Measurements from ENCODE around the gene DLL3.

DLL3 gene

DNA sequence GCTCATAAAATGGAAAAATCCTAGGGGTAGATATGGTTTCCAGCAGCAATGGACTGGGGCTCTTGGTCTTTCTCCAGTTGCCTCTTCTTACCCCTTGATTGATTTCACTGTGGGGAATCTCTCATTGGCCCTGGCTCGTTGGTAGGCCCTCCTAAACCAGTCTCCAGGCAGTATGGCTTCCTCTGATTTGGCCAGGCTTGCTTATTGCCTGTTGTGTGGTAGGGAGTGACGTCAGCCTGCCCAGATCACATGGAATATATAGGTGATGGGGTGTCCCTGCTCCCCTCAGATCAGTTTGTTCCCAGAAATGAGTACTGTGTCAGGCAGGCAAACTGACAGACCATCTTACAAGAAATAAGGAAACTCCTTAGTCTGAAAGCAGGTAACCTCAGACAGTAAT lies 10.5 kb downstream of the DLL3 start:
- DNase-seq = no peak
- in situ Hi-C loops (cut with MboI; ENCODE audit: low pct_unique_long_range_greater_than_20kb, low sequenced_read_pairs) = no loop called here

GRCh38 chr19:39512988-39513387 lies 14.2 kb downstream of the DLL3 start:
- in situ Hi-C loops (cut with MboI; ENCODE audit: low pct_unique_long_range_greater_than_20kb, low sequenced_read_pairs) = no loop called here
- DNase-seq = no peak

DNA sequence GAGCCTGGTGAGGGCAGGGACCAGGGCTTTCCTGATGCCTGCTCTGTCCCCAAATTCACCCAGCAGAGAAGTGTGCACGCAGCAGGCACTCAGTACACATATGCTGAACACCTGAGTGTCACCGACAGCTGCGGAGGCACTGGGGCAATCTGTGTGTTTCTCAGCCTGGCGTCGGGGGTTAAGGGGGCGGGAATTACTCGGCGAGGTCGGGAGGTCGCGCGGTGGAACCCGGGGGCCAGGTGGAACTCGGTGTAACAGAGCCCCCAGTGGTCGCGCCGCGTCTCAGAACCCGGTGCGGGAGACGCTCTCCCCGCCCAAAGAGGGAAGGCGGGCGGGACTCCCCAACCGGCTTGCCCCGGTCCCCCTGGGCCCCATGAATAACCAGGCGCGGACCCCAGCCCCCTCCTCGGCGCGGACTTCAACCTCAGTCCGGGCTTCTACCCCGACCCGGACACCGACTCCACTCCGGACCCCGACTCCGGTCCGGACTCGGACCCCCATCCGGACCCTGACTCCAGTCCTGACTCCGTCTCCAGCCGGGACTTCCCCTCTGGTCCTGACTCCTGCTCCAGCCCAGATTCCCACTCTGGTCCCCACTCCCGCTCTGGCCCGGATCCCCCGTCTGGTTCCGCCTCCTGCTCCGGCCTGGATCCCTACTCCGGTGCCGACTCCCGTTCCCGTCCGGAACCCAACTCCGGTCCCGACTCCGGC lies 16.2 kb downstream of the DLL3 start, which contains the start of gene SELENOV:
Gene SELENOV, plus strand, starts transcription at position 300 of the 711 bp plus-strand sequence. Its CDS starts 74 bp downstream, at position 374.
- DNase-seq = no peak
- in situ Hi-C loops (cut with MboI; ENCODE audit: low pct_unique_long_range_greater_than_20kb, low sequenced_read_pairs) = no loop called here

DNA sequence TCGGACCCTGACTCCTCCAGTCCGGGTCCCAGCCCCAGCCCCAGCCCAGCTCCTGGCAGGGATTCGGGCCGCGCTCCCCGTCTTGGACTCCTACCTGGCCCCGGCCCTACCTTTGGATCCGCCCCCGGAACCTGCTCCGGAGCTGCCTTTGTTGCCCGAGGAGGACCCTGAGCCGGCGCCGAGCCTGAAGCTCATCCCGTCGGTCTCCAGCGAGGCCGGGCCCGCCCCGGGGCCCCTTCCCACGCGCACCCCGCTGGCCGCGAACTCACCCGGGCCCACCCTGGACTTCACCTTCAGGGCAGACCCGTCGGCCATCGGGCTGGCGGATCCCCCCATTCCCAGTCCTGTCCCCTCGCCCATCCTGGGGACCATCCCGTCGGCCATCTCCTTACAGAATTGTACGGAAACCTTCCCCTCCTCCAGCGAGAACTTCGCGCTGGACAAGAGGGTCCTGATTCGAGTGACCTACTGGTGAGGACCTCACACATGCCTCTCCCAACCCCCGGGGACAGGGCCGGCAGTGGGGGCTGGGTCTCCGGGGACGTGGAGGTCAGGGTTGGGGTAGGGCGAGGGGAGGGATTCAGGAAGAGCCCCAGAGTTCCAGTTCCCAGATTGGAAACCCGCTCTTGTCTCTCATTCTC lies 16.9 kb downstream of the DLL3 start:
- in situ Hi-C loops (cut with MboI; ENCODE audit: low pct_unique_long_range_greater_than_20kb, low sequenced_read_pairs) = no loop called here
- DNase-seq = no peak

- no peak for DNase-seq
- in situ Hi-C loops (cut with MboI; ENCODE audit: low pct_unique_long_range_greater_than_20kb, low sequenced_read_pairs) = no loop called here
Observed at GRCh38 chr19:39516270-39516669, 17.5 kb downstream of the DLL3 start.

- in situ Hi-C loops (cut with MboI; ENCODE audit: low pct_unique_long_range_greater_than_20kb, low sequenced_read_pairs) = no loop called here
- no peak for DNase-seq
Observed at GRCh38 chr19:39517432-39517831, 18.7 kb downstream of the DLL3 start.

- in situ Hi-C loops (cut with MboI; ENCODE audit: low pct_unique_long_range_greater_than_20kb, low sequenced_read_pairs) = no loop called here
- DNase-seq = no peak
Observed at GRCh38 chr19:39518458-39518857, 19.7 kb downstream of the DLL3 start.

GRCh38 chr19:39518975-39519374 lies 20.2 kb downstream of the DLL3 start:
- in situ Hi-C loops (cut with MboI; ENCODE audit: low pct_unique_long_range_greater_than_20kb, low sequenced_read_pairs) = no loop called here
- no peak for DNase-seq

DNA sequence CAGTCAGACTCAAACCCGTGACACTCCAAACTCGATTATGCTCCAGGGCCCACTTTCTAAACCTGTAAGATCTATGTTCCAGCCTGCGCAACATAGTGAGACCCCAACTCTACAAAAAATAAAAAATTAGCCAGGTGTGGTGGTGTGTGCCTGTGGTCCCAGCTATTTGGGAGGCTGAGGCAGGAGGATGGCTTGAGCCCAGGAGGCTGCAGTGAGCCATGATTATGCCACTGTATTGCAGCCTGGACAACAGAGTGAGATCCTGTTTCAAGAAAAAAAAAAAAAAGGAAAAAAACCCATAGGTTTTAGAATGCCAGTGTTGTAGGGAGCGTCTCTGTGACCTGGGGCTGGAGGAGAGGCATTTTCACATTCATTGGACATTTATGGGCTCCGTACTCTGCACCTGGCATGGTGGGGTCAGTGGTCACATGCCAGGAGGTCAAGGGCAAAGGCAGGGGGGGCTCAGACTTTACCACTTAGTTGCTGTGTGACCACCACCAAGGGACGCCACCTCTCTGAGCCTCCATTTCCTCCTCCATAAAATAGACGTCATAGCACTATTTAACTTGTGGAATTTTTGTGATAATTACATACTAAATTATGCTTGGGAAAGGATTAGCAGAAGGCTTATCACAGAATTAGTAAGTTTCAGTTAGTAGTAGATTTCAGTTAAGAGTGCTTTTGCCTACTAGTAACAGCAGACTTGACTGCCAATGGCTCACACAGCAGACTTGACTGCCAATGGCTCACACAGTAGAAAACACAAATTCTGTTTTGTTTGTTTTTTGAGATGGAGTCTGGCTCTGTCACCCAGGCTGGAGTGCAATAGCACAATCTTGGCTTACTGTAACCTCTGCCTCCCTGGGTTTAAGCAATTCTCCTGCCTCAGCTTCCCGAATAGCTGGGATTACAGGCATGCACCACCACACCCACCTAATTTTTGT lies 22.1 kb downstream of the DLL3 start:
- DNase-seq = no peak
- in situ Hi-C loops (cut with MboI; ENCODE audit: low pct_unique_long_range_greater_than_20kb, low sequenced_read_pairs) = no loop called here

DNA sequence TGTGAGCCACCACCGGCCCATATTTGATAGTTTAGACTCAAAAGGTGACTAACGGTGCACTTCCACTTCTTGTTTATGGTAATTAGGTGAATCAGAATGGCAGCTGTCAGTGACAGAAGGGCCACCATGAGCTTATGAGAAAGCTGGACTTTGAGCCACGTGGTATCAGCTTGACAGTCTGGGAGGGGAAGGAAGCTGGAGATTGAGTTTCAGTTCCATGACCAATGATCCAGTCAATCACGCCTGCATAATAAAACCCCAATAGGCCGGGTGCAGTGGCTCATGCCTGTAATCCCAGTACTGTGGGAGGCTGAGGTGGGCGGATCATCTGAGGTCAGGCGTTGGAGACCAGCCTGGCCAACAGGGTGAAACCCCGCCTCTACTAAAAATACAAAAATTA lies 25.7 kb downstream of the DLL3 start:
- in situ Hi-C loops (cut with MboI; ENCODE audit: low pct_unique_long_range_greater_than_20kb, low sequenced_read_pairs) = no loop called here

GRCh38 chr19:39525205-39525604 lies 26.5 kb downstream of the DLL3 start:
- DNase-seq = no peak
- in situ Hi-C loops (cut with MboI; ENCODE audit: low pct_unique_long_range_greater_than_20kb, low sequenced_read_pairs) = no loop called here

More for the DNA sequence above, 25.7 kb downstream of the DLL3 start:
- no peak for DNase-seq

GRCh38 chr19:39531834-39532232 lies 33.1 kb downstream of the DLL3 start:
- in situ Hi-C loops (cut with MboI; ENCODE audit: low pct_unique_long_range_greater_than_20kb, low sequenced_read_pairs) = no loop called here
- no peak for DNase-seq

DNA sequence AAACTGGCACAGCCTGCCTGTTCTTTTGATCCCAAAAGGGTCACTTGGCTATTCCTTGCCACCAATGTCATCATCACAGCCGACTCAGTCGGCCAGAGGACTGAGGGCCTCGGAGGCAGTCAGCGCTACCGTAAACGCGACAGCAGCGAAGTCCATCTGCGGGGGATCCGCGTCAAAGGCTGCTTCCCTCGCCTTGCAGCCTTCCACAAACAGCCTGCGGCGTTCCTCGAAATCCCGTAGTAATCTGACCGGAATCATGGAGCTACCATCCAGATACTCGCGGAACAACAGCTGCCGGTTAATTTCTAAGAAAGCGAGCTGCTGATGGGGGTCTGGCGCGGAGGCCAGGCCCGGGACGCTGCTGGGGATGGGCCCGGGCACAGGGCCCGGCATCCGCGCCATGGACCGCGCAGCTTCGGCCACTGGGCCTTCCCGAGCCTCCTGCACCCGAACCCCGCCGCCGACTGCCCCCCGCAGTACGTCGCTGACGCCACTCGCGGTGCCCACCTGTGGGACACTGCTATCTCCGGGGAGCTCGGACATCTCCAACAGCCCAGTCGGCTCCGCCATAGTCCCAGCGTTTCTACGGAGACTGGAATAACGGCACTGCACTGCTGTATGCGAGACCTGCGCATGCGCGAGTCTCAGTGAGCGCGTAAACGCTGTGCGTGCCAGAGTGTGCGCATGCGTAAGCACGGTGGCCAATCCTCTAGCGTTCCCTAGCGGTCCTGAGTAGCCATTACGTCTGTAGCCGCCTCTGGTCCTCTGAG lies 33.7 kb downstream of the DLL3 start, which contains the start of gene EID2B:
Gene EID2B, minus strand, starts transcription at position 620 of the 770 bp plus-strand sequence. Its CDS starts 50 bp downstream, at position 570.
- in situ Hi-C loops (cut with MboI; ENCODE audit: low pct_unique_long_range_greater_than_20kb, low sequenced_read_pairs) = no loop called here

DNA sequence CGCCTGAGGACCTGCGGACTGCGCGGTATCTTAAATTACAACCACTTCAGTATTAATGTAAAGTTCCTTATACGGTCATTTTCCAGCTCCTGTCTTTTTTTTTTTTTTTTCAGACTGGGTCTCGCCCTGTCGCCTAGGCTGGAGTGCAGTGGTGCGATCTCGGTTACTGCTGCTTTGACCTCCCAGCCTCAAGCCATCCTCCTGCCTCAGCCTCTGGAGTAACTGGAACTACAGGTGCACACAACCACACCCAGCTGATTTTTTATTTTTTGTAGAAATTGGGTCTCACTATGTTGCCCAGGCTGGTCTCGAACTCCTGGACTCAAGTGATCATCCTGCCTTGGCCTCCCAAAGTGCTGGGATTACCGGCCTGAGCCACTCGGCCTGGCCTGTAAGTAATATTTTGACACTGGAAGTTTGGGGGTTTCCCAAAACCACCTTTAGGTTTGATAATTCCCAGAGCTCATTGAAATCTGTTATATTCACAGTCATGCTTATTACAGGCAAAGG lies 34.3 kb downstream of the DLL3 start:
- in situ Hi-C loops (cut with MboI; ENCODE audit: low pct_unique_long_range_greater_than_20kb, low sequenced_read_pairs) = no loop called here
- no peak for DNase-seq

More for the DNA sequence above, 33.7 kb downstream of the DLL3 start, which contains the start of gene EID2B:
- DNase-seq = peak; percentile 93

- DNase-seq = no peak
- in situ Hi-C loops (cut with MboI; ENCODE audit: low pct_unique_long_range_greater_than_20kb, low sequenced_read_pairs) = no loop called here
Observed at GRCh38 chr19:39533791-39534190, 35.0 kb downstream of the DLL3 start.

DNA sequence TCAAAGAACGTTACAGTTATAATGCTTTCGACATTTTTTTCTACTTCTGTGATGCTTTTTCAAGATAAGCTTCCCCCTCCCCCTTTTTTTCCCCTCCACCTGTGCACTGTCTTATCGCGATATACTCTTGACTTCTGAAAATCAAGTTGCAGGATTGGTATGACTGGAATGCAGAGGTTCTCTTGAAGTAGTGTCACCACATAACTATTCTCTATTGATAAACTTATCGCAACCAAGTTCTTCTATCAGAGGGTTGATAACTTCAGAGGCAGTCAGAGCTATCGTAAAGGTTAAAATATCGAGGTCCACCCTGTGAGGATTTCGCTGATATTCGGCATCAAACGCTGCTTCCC lies 40.4 kb downstream of the DLL3 start:
- DNase-seq = no peak

GRCh38 chr19:39539518-39540332 lies 41.0 kb downstream of the DLL3 start, which contains the start of gene EID2:
EID2 (minus strand) TSS chr19:39540161; CDS start chr19:39540079, 82 bp downstream.
- in situ Hi-C loops (cut with MboI; ENCODE audit: low pct_unique_long_range_greater_than_20kb, low sequenced_read_pairs) = no loop called here
- peak; percentile 92 for DNase-seq

More for the DNA sequence above, 40.4 kb downstream of the DLL3 start:
- in situ Hi-C loops (cut with MboI; ENCODE audit: low pct_unique_long_range_greater_than_20kb, low sequenced_read_pairs) = no loop called here

DNA sequence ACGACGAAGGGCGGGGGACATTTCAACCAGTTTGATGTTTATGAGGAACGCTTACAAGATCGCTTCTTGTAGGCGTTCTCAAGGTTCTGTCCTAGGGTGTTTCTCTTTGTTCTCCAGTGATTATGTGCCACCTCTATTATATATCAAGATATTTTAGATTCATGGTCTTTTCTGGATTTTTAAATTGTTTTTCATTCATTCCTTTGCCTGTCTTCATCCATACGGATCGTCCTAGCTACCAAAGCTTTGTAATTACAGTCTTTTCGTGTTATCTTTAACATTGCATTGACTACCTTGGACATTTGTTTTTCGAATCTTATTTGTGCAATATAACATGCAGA lies 41.6 kb downstream of the DLL3 start:
- in situ Hi-C loops (cut with MboI; ENCODE audit: low pct_unique_long_range_greater_than_20kb, low sequenced_read_pairs) = no loop called here

More for the DNA sequence above, 41.6 kb downstream of the DLL3 start:
- no peak for DNase-seq
